ENCODE results near the gene PNPO.

The PNPO gene

DNA sequence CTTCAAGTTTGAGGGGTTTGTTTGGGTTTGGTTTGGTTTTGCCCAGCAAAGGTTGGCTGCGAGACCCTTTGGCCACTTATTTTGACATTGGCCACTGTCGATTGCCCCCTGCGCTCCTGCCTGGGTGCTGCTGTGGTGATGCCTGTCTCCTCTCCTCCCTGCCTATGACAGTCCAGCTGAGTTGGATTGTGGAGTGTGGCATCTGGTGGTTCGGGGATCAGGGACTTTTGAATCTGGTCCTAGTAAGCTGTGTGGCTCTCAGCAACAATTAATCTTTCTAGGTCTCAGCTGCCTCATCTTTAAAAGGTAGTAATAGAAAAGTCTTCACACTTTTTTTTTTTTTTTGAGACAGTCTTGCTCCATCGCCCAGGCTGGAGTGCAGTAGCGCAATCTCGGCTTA is 56.7 kb downstream of the PNPO start:
- no peak for DNase-seq (ENCODE audit: low spot score)
